Neuronal stem cell (in vitro differentiated cells): Measurements from ENCODE around the gene UCK2.
A peak's percentile ranks its signal among the peaks of the same experiment; 100 is the strongest.

Source experiments
- DNase-seq: peaks from one replicate; pipeline ENCODE4 v3.0.0-alpha.2; 2013; ENCODE audit warnings: low spot score
- H2AFZ ChIP-seq: one replicate; pipeline ENCODE4 v1.6.1; 2013; ENCODE audit warnings: mild to moderate bottlenecking, low read length, inconsistent platforms
- H2AK5ac ChIP-seq: 2 replicates; pipeline ENCODE4 v1.6.1; 2013; ENCODE audit warnings: low read depth, mild to moderate bottlenecking, inconsistent platforms, low read length, moderate library complexity, mixed read lengths
- H2BK120ac ChIP-seq: 2 replicates; pipeline ENCODE4 v1.6.1; 2013; ENCODE audit warnings: low read depth, mild to moderate bottlenecking, inconsistent platforms, low read length, moderate library complexity, mixed read lengths
- H2BK12ac ChIP-seq: one replicate; pipeline ENCODE4 v1.6.1; 2013; ENCODE audit warnings: low read length, inconsistent platforms
- H2BK15ac ChIP-seq: 2 replicates; pipeline ENCODE4 v1.6.1; 2013; ENCODE audit warnings: mild to moderate bottlenecking, low read length, inconsistent platforms, mixed read lengths
- H2BK5ac ChIP-seq: one replicate; pipeline ENCODE4 v1.6.1; 2013; ENCODE audit warnings: inconsistent platforms, mild to moderate bottlenecking, low read length, moderate library complexity
- H3K14ac ChIP-seq: one replicate; pipeline ENCODE4 v1.6.1; 2013; ENCODE audit warnings: low read length, inconsistent platforms
- H3K18ac ChIP-seq: 2 replicates; pipeline ENCODE4 v1.6.1; 2013; ENCODE audit warnings: low read length, inconsistent platforms
- H3K23ac ChIP-seq: 2 replicates; pipeline ENCODE4 v1.6.1; 2013; ENCODE audit warnings: low read depth, mild to moderate bottlenecking, mixed read lengths, low read length, inconsistent platforms; ENCODE audit not compliant: poor library complexity
- H3K27ac ChIP-seq: replicated peaks from 3 replicates; pipeline ENCODE4 v1.5.1; 2013; ENCODE audit warnings: low read length, inconsistent platforms
- H3K27me3 ChIP-seq, 3 experiments: 2 replicates each; pipeline ENCODE4 v1.6.1; 2013; ENCODE audit warnings: low read length in 3 of 3, mild to moderate bottlenecking in 2 of 3, inconsistent platforms in 1 of 3, low read depth in 1 of 3, mixed read lengths in 1 of 3, moderate library complexity in 1 of 3; ENCODE audit not compliant: control insufficient read depth in 3 of 3, insufficient read depth in 3 of 3
- H3K36me3 ChIP-seq, 2 donors: replicated peaks in 1 of 2; 2 replicates each; pipeline ENCODE4 v1.6.1; 2013; ENCODE audit warnings: low read length in 2 of 2; ENCODE audit not compliant: control insufficient read depth in 2 of 2, insufficient read depth in 2 of 2
- H3K4ac ChIP-seq: 2 replicates; pipeline ENCODE4 v1.6.1; 2013; ENCODE audit warnings: inconsistent platforms, mild to moderate bottlenecking, low read length, moderate library complexity
- H3K4me1 ChIP-seq, 2 donors: 1 replicate in 1 of 2; 2 replicates in 1 of 2; pipeline ENCODE4 v1.6.1; 2013; ENCODE audit warnings: low read length in 2 of 2, low read depth in 1 of 2; ENCODE audit not compliant: control insufficient read depth in 2 of 2, insufficient read depth in 1 of 2
- H3K4me2 ChIP-seq: one replicate; pipeline ENCODE4 v1.6.1; 2013; ENCODE audit warnings: mild to moderate bottlenecking, low read length, inconsistent platforms; ENCODE audit not compliant: insufficient read depth, poor library complexity, severe bottlenecking
- H3K4me3 ChIP-seq, 2 donors: 2 replicates each; pipeline ENCODE4 v1.5.1; 2013; ENCODE audit warnings: low read length in 2 of 2, mild to moderate bottlenecking in 2 of 2, inconsistent platforms in 1 of 2, moderate library complexity in 1 of 2
- H3K79me1 ChIP-seq: one replicate; pipeline ENCODE4 v1.6.1; 2013; ENCODE audit warnings: low read depth, mild to moderate bottlenecking, inconsistent platforms, low read length, moderate library complexity
- H3K9ac ChIP-seq: one replicate; pipeline ENCODE4 v1.6.1; 2013; ENCODE audit warnings: mild to moderate bottlenecking, low read depth, low read length, inconsistent platforms; ENCODE audit not compliant: poor library complexity
- H3K9me3 ChIP-seq, 2 donors: replicated peaks in 1 of 2; 2 replicates each; pipeline versions ENCODE3 to v1.6.1; 2013; ENCODE audit warnings: low read length in 2 of 2, mild to moderate bottlenecking in 2 of 2, inconsistent platforms in 1 of 2, low read depth in 1 of 2, mixed read lengths in 1 of 2, moderate library complexity in 1 of 2; ENCODE audit not compliant: control insufficient read depth in 2 of 2, insufficient read depth in 1 of 2
- H4K8ac ChIP-seq: one replicate; pipeline ENCODE4 v1.6.1; 2013; ENCODE audit warnings: low read depth, mild to moderate bottlenecking, inconsistent platforms, low read length, moderate library complexity
- H4K91ac ChIP-seq: one replicate; pipeline ENCODE4 v1.6.1; 2013; ENCODE audit warnings: low read length, low read depth, mild to moderate bottlenecking, inconsistent platforms; ENCODE audit not compliant: poor library complexity
- WGBS, 2 donors: extraction: QIAGEN DNeasy Blood & Tissue Kit; methylation state at CpG; one replicate each; pipeline ENCODE4 v1.1.7; 2013; ENCODE audit warnings: missing lambda C conversion rate in 2 of 2, mixed read lengths in 1 of 2; ENCODE audit not compliant: insufficient read length in 2 of 2, insufficient replicate concordance in 1 of 2; ENCODE audit errors: extremely low coverage in 2 of 2; 5-methylcytosine and 5-hydroxymethylcytosine counted together

Gene UCK2

DNA sequence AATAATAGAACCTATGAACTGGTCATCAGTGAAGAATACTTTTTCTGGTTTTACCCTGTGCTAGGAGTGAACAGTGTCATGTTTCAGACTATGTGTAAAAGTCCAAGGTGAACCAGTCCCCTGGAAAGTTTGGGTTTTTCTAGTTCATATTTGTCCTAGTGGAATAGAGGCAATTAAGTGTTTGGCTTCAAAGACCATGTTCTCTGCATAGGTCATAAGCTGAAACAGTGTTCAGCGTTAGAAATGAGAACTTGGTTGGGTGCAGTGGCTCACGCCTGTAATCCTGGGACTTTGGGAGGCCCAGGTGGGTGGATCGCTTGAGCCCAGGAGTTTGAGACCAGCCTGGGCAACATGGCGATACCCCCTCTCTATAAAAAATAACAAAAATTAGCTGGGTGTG is 77.5 kb downstream of the UCK2 start:
- H3K9me3 ChIP-seq, result no peaks in the 10 kb centered on the region
- H3K4me1 ChIP-seq, result no peaks in the 10 kb centered on the region
- H2BK15ac ChIP-seq, result no peak overlapping the region
- H2BK5ac ChIP-seq, result no peak overlapping the region
- no peak overlapping the region for H3K9ac ChIP-seq
- no peak overlapping the region for H3K18ac ChIP-seq
- H4K8ac ChIP-seq, result no peak overlapping the region
- no peak overlapping the region for H2AK5ac ChIP-seq
- no CpG with 5 or more reads among the region's 4 CpGs for WGBS, 2 donors
- no peak overlapping the region for H2BK120ac ChIP-seq
- H3K4me3 ChIP-seq, result no peak overlapping the region
- no peak overlapping the region for H3K27ac ChIP-seq
- no peak overlapping the region for H2AFZ ChIP-seq
- peaks cover 42 to 94% of the 10 kb centered on the region in 2 donors for H3K36me3 ChIP-seq
- no peak overlapping the region for H2BK12ac ChIP-seq
- no peaks in the 10 kb centered on the region for H3K79me1 ChIP-seq
- DNase-seq, result no peak
- H3K4me2 ChIP-seq, result no peak overlapping the region
- H4K91ac ChIP-seq, result no peak overlapping the region
- no peaks in the 10 kb centered on the region for H3K27me3 ChIP-seq
- no peak overlapping the region for H3K4ac ChIP-seq
- H3K23ac ChIP-seq, result no peak overlapping the region
- H3K14ac ChIP-seq, result no peak overlapping the region

- H3K36me3 ChIP-seq, result peaks cover 42 to 94% of the 10 kb centered on the region in 2 donors
- H3K23ac ChIP-seq, result no peak overlapping the region
- H2BK5ac ChIP-seq, result no peak overlapping the region
- no peak overlapping the region for H3K27ac ChIP-seq
- WGBS, 2 donors, result no CpG with 5 or more reads among the region's 3 CpGs
- H3K9me3 ChIP-seq, result no peaks in the 10 kb centered on the region
- H3K4me1 ChIP-seq, result no peaks in the 10 kb centered on the region
- H3K4me3 ChIP-seq, result no peak overlapping the region
- no peak overlapping the region for H3K14ac ChIP-seq
- H2BK12ac ChIP-seq, result no peak overlapping the region
- H3K79me1 ChIP-seq, result no peaks in the 10 kb centered on the region
- no peak for DNase-seq
- H3K9ac ChIP-seq, result no peak overlapping the region
- no peak overlapping the region for H3K4me2 ChIP-seq
- no peak overlapping the region for H2AK5ac ChIP-seq
- no peak overlapping the region for H4K91ac ChIP-seq
- no peak overlapping the region for H3K4ac ChIP-seq
- no peak overlapping the region for H2BK120ac ChIP-seq
- H4K8ac ChIP-seq, result no peak overlapping the region
- H2BK15ac ChIP-seq, result no peak overlapping the region
- no peaks in the 10 kb centered on the region for H3K27me3 ChIP-seq
- H2AFZ ChIP-seq, result no peak overlapping the region
- no peak overlapping the region for H3K18ac ChIP-seq
These were observed 78.4 kb downstream of the UCK2 start for GRCh38 chr1:165905853-165906252.

DNA sequence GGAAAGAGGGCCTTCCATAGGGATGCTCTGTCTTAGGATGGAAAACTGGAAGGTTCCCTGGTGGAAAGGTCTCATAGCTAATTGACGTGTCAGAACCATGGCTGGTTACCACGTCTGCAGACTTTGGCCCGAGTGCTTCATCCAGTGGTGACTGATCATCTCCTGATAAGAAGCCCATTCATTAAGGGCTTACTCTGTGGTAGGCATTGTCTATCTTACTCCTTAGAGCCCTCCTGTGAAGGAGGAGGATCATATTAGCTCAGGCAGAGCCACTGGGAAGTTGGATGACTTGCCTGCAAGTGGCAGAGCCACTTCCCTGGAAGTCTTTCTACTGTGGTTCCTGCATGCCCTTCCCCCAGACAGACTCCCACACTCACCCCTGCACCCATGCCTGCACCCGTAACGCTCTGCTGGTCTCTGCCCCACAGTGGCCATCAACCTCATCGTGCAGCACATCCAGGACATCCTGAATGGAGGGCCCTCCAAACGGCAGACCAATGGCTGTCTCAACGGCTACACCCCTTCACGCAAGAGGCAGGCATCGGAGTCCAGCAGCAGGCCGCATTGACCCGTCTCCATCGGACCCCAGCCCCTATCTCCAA is 79.9 kb downstream of the UCK2 start:
- Histone ChIP-seq H2AK5ac (no peak overlapping the region), H2BK5ac (no peak overlapping the region), H3K79me1 (no peaks in the 10 kb centered on the region), H3K4me1 (no peaks in the 10 kb centered on the region), H3K27ac (no peak overlapping the region), H3K23ac (no peak overlapping the region), H3K9ac (no peak overlapping the region), H3K4me3 (peak overlapping the region in 1 of 2 donors; percentile 57), H2AFZ (no peak overlapping the region), H2BK12ac (no peak overlapping the region), H3K4me2 (no peak overlapping the region), H3K36me3 (peaks cover 38 to 100% of the 10 kb centered on the region in 2 donors), H3K14ac (no peak overlapping the region), H3K18ac (no peak overlapping the region), H2BK15ac (no peak overlapping the region), H3K4ac (no peak overlapping the region), H3K27me3 (no peaks in the 10 kb centered on the region), H3K9me3 (no peaks in the 10 kb centered on the region), H4K91ac (no peak overlapping the region), H4K8ac (no peak overlapping the region), H2BK120ac (no peak overlapping the region)
- WGBS, 2 donors, result no CpG with 5 or more reads among the region's 13 CpGs
- no peak for DNase-seq

DNA sequence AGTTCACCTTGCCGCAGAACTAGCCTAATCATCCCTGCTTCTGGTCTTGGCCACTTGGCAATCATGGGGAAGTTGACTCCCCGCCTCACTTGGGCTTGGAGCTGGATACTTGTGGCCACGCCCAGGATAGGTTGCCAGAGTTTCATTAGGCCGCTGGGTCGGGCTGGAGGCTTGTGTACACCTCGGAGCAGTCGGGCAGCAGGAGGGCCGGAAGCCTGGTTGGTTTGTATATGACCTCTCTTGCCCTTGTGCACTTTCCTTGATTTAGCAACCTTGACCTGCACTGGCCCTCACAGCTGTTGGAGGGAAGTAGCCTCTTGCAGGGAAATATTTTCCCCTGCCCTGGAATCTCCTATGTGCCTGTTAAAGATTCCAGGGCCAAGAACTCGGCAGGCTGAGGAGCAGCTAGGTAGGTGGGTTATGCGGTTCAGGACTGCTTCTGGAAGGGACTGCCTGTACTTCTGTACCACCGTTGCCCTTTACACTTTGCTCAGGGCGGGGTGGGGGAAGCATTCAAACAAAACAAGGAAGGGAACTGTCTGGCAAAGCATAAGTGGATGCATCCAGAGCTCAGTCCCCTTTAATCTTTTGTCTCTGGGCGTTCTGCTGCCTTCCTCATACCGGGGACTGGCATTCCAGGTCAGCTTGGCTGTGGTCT is 83.5 kb downstream of the UCK2 start:
- Histone ChIP-seq H3K4ac (no peak overlapping the region), H4K91ac (no peak overlapping the region), H4K8ac (no peak overlapping the region), H2BK12ac (no peak overlapping the region), H3K18ac (no peak overlapping the region), H2BK15ac (no peak overlapping the region), H3K27ac (no peak overlapping the region), H3K14ac (no peak overlapping the region), H3K4me3 (no peak overlapping the region), H2AFZ (no peak overlapping the region), H3K36me3 (peaks cover 28 to 64% of the 10 kb centered on the region in 2 donors), H3K27me3 (no peaks in the 10 kb centered on the region), H3K79me1 (no peaks in the 10 kb centered on the region), H3K9ac (no peak overlapping the region), H3K23ac (no peak overlapping the region), H3K4me1 (no peaks in the 10 kb centered on the region), H3K9me3 (peaks cover 0 to 1% of the 10 kb centered on the region in 2 donors), H2BK5ac (no peak overlapping the region), H2AK5ac (no peak overlapping the region), H3K4me2 (no peak overlapping the region), H2BK120ac (no peak overlapping the region)
- WGBS, 2 donors, result no CpG with 5 or more reads among the region's 14 CpGs
- no peak for DNase-seq
